GM19397 (cell line): ENCODE measurements around the gene TRIL.

Source experiments
- ATAC-seq: cut with Tn5 transposase; IDR thresholded peaks from one replicate; pipeline ENCODE4 v1.9.1; 2021; ENCODE audit warnings: mild to moderate bottlenecking, moderate library complexity; ENCODE audit not compliant: unreplicated experiment

Gene TRIL

GRCh38 chr7:28958235-28958979, at the start of gene TRIL:
TSS of gene TRIL (minus strand) at chr7:28958330. CDS start at chr7:28958046, 284 bp downstream.
- no peak for ATAC-seq

DNA sequence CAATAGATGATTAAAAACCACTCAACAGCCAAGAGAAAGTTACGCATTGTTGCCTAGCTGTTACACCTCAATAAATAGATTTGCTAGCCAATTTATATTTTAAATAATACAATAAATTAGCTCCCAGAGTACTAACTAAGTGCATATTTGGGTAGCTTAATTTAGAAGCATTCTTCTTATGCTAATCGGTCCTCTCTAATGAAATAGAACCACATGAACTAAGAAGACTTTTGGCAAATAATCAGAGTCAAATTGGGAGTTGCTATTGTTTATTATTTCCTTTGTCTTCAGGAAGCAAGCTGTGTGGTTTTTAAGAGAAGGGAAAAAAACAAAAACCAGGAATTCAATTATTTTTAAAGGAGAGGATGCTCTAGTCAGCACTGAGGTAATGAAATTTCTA, 49.0 kb upstream of the TRIL start:
- ATAC-seq, result no peak

GRCh38 chr7:29005829-29006228, 47.7 kb upstream of the TRIL start:
- ATAC-seq, result no peak

GRCh38 chr7:29005406-29005805, 47.3 kb upstream of the TRIL start:
- no peak for ATAC-seq

DNA sequence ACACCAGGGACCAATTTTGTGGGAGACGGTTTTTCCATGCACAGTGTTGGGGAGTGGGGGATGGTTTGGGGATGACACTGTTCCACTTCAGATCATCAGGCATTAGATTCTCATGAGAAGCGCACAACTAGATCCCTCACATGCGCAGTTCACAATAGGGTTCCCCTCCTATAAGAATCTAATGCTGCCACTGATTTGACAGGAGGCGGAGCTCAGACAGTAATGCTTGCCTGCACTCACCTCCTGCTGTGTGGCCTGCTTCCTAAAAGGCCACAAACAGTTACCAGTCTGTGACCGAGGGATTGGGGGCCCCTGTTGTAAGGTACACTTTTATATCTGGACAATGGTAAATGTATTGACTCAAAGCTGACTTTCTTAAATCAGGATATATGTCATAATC, 45.6 kb upstream of the TRIL start:
- ATAC-seq, result no peak

DNA sequence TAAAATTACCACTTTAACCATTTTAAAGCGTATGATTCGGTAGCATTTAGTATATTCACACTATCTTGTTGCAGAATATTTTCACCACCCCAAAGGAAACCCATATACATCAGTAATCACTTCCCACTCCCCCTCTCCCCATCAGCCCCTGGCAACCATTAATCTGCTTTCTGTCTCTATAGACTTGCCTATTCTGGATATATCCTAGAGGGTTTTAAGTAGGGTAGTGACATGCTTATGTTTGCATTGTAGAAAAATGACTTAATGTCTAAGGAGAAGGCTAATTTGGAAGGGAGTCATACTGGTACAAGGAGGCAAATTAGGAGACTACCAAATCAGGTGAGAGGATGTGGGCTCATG, 42.6 kb upstream of the TRIL start:
- no peak for ATAC-seq

DNA sequence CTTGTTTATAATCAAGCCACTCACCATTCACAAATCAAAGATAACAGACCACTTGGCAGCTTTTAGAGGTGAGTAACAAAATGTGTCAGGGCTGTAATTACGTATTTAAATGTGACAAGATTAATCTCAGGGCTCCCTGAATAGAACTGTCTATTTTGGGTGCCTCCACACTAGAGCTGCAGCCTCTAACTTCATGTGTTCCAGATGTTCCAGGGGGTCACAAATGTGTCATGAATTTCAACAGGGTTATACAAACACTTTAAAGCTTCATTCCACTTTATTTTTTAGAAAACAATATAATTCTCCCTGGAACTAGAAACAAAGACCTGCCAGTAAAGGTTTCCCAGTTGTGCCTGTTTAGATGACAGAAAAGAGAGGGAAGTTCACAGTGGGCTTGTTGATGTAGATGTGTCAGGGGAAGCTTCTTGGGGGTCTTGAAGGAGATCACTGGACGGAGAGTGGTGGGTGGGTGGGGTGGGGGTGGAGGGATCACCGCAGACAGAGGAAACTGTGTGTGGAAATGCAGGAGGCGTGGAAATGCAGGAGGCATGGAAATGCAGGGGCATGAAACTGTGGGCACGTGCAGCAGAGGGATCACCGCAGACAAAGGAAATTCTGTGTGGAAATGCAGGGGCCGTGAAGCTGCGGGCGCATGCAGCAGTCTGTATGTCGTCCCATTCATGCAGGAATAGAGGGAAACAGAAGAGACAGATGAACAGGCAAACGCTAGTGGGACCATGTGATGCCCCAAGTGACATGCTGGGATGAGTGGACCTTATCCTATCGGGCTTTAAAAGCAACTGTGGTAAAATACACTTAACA, 42.0 kb upstream of the TRIL start:
- ATAC-seq, result no peak

- ATAC-seq, result no peak
Observed at GRCh38 chr7:28999427-28999826, 41.3 kb upstream of the TRIL start.

GRCh38 chr7:28998105-28998504, 40.0 kb upstream of the TRIL start:
- no peak for ATAC-seq

GRCh38 chr7:28996836-28997235, 38.7 kb upstream of the TRIL start:
- no peak for ATAC-seq

- no peak for ATAC-seq
Observed at GRCh38 chr7:28993371-28993770, 35.2 kb upstream of the TRIL start.

DNA sequence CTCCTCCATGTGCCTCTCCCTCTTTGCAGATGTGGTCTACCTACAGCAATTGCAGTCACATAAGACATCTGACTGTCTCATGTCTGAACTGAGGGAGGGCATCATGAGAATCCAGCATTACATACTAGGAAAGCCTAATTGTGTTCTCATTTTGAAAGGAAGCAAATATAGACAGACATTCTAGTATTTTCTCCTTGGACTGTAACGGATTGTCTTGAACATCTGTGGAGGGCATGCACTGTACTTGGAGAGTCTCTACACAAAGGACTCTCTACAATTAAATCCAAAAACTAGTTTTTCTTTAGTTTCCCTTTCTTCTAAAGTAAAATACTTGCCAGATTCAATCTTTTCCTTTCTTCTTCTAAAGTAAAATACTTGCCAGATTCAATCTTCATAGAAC, 34.7 kb upstream of the TRIL start:
- no peak for ATAC-seq

- ATAC-seq, result no peak
Observed at GRCh38 chr7:28990200-28990960, 32.2 kb upstream of the TRIL start.

DNA sequence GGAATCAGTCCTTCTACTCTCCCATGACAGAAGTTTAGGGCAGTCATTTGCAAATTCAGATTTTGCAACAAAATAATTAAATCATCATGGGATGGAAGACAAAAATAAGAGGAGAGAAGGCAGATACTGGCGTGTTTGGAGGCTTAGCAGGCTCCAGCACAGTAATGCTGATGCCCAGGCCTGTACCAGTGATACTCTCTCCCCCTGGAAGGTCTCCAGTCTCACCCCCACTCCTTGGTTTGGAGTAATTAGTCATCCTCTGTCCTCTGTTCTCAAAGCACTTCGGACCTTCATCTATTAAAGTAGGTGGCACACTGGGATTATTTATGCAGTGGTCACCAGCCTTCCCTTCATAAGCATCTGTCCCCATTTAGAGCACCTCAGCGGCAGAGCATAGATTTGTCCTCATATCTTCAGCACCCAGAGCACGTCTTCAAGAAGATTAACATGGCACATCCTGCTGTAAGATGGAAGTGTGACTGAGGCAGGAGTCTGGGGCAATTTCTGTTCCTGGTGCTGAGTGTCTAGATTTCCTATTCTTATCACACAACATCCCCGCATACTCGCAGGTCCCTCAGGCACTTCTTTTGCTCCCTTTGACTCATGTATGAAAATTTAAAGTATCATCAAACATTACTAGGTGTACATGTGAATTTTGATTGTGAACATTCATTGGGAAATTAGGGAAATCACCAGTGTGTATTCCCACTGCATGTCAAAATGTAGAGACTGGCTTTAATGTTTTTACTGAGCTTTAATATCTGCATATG, 31.3 kb upstream of the TRIL start:
- ATAC-seq, result no peak

GRCh38 chr7:28988810-28989209, 30.7 kb upstream of the TRIL start:
- ATAC-seq, result no peak

GRCh38 chr7:28988091-28988490, 30.0 kb upstream of the TRIL start:
- no peak for ATAC-seq

- no peak for ATAC-seq
Observed at GRCh38 chr7:28986765-28987110, 28.6 kb upstream of the TRIL start.

DNA sequence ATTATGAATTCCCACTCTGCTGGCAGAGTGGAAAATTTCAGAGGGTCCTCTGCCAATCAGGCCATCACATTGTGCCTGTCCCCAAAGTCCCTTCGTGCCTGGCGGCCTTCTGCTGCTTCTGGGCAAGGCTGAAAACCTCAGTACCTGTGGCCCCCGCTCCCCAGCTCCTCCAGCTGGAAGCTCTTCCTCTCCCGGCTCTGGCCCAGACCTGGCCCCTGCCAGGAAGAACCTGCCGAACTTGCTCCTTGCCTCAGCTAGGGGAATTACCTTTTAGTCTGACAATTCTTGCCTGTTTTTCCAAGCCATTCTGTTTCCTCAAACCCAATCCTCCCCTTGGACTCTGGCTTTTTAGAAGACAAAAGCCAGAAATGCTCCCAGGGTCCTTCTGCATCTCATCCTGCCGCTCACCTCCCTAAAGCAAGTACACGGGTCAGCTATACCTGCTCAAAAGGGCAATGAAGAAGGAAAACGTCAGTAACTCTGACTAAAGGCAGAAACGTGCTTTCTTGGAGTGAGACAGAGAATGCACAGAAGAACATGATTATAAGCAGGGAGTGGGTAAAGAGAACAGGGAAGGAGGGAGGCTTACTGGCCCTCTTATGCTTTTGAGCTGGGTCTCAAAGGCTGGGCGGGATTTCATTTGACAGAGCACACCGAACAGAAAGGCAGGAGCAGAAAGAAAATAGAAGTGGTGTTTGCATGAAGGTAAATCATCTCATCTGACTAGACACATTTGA, 28.1 kb upstream of the TRIL start:
- ATAC-seq, result no peak

GRCh38 chr7:28984631-28985030, 26.5 kb upstream of the TRIL start:
- ATAC-seq, result no peak

DNA sequence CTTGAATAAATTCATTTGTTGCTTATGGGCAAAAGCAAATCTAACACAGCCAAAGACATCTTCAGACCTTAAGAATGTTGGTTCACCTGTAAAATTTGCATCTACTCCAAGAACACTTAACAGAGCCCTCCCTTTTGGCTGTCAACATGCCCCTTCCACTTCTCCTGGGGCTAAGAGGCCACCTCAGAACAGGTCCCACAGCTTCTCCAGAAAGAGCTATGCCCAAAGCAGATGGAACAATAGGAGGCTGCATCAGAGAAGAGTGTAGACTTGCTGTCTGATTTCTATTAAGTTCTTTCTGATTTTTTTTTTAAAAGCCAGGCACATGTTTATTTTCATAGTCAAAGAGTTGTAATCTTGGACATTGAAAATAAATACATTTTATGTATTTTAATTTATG, 26.1 kb upstream of the TRIL start:
- no peak for ATAC-seq
